Spleen (tissue), 7 donors: ENCODE measurements around the gene MYO7A.

Experiments used
- CTCF ChIP-seq, 11 experiments: fragments of 200-600 bp in 7 of 11; fragments of 450-650 bp in 4 of 11; sonication (generic) in 4 of 11; IDR thresholded peaks in 8 of 11; conservative IDR thresholded peaks in 3 of 11; 1 replicate in 7 of 11; 2 replicates in 4 of 11; pipeline versions ENCODE4 v1.4.0 to v1.8.0; 2016 to 2021; ENCODE audit warnings: antibody characterized with exemption in 11 of 11, inconsistent platforms in 4 of 11, mild to moderate bottlenecking in 1 of 11
- POLR2A ChIP-seq, 3 donors: fragments of 450-650 bp; IDR thresholded peaks; one replicate each; pipeline ENCODE4 v1.5.1; 2017; ENCODE audit warnings: antibody characterized with exemption in 3 of 3, mild to moderate bottlenecking in 1 of 3
- donor health status: DM: no; HTN: no; CAD: no; lungs with moderate emphysema.
- donor health status: DM: no; HTN: no; CAD: no.
- donor health status: DM: no; HTN: no; CAD: no.

GRCh38 chr11:77190331-77191075 lies 62.5 kb downstream of the MYO7A start:
- TF ChIP-seq POLR2A (IDR thresholded peaks at IDR 0.05) (no peak), CTCF (IDR thresholded peaks at IDR 0.05 in 8 of 11, conservative IDR thresholded peaks at IDR 0.05 in 3 of 11) (no peak)
